Neural cell (in vitro differentiated cells): ENCODE results near the gene ARL2. TPM values are rescaled to one million over a fixed set of nuclear protein-coding genes. Genes with fewer than 3 reads are reported as not detected.

ENCODE experiments used
- H2AFZ ChIP-seq: fragments of 200-600, 300-800 bp; sonication (generic), shearing (Covaris generic); 2 replicates; pipeline ENCODE4 v1.6.0; 2014; ENCODE audit warnings: low read depth, mild to moderate bottlenecking, antibody characterized with exemption, low read length, moderate library complexity
- H3F3A ChIP-seq: fragments of 200-600 bp; shearing (Covaris generic); 2 replicates; pipeline ENCODE4 v1.6.1; 2016; ENCODE audit warnings: mild to moderate bottlenecking, moderate library complexity, mixed read lengths, antibody characterized with exemption, low read length; ENCODE audit not compliant: insufficient read depth, poor library complexity, severe bottlenecking
- H3K27ac ChIP-seq: fragments of 200-600, 300-800 bp; sonication (generic), shearing (Covaris generic); 2 replicates; pipeline ENCODE4 v1.5.1; 2014; ENCODE audit warnings: mild to moderate bottlenecking, low read length, moderate library complexity
- H3K27me3 ChIP-seq: fragments of 300-800, 200-600 bp; sonication (generic), shearing (Covaris generic); 2 replicates; pipeline ENCODE4 v1.6.0; 2014; ENCODE audit warnings: mild to moderate bottlenecking, low read depth, low read length, moderate library complexity; ENCODE audit not compliant: insufficient read depth
- H3K36me3 ChIP-seq: fragments of 300-800, 200-600 bp; sonication (generic), shearing (Covaris generic); 2 replicates; pipeline ENCODE4 v1.5.1; 2014; ENCODE audit warnings: mild to moderate bottlenecking, antibody characterized with exemption, low read length, moderate library complexity; ENCODE audit not compliant: insufficient read depth
- H3K4me2 ChIP-seq: fragments of 300-800, 200-600 bp; sonication (generic), shearing (Covaris generic); 2 replicates; pipeline ENCODE4 v1.6.0; 2014; ENCODE audit warnings: mild to moderate bottlenecking, low read length
- H3K4me3 ChIP-seq: fragments of 300-800, 200-600 bp; sonication (generic), shearing (Covaris generic); 2 replicates; pipeline ENCODE4 v1.5.1; 2014; ENCODE audit warnings: mild to moderate bottlenecking, low read length, moderate library complexity
- H3K79me2 ChIP-seq: fragments of 200-600 bp; shearing (Covaris generic); replicated peaks from 2 replicates; pipeline ENCODE4 v1.6.0; 2014; ENCODE audit warnings: mild to moderate bottlenecking, low read length, moderate library complexity; ENCODE audit not compliant: insufficient read depth
- H3K9ac ChIP-seq: fragments of 300-800, 200-600 bp; sonication (generic), shearing (Covaris generic); 2 replicates; pipeline ENCODE4 v1.6.1; 2016; ENCODE audit warnings: mild to moderate bottlenecking, low read length, mixed read lengths
- H3K9me2 ChIP-seq: fragments of 200-600 bp; shearing (Covaris generic); 2 replicates; pipeline ENCODE4 v1.6.1; 2016; ENCODE audit warnings: mild to moderate bottlenecking, low read length, mixed read lengths; ENCODE audit not compliant: insufficient read depth
- H3K9me3 ChIP-seq: fragments of 200-600, 300-800 bp; sonication (generic), shearing (Covaris generic); 2 replicates; pipeline ENCODE4 v1.6.1; 2016; ENCODE audit warnings: mild to moderate bottlenecking, mixed run types, low read length, moderate library complexity, mixed read lengths
- H4K20me1 ChIP-seq: fragments of 200-600 bp; shearing (Covaris generic); 2 replicates; pipeline ENCODE4 v1.6.1; 2016; ENCODE audit warnings: mild to moderate bottlenecking, mixed run types; ENCODE audit not compliant: insufficient read depth
- CTCF ChIP-seq: fragments of 450-650 bp; IDR thresholded peaks from 2 replicates; pipeline ENCODE4 v1.5.1; 2014; ENCODE audit warnings: antibody characterized with exemption, mild to moderate bottlenecking, moderate library complexity; ENCODE audit not compliant: poor library complexity, severe bottlenecking
- EP300 ChIP-seq: fragments of 450-650 bp; conservative IDR thresholded peaks from 2 replicates; pipeline ENCODE4 v1.6.1; 2014; ENCODE audit warnings: antibody characterized with exemption, mild to moderate bottlenecking, moderate library complexity; ENCODE audit not compliant: poor library complexity, severe bottlenecking
- EZH2 ChIP-seq: fragments of 200-600, 300-800 bp; shearing (Covaris generic), sonication (generic); IDR thresholded peaks from 2 replicates; pipeline ENCODE4 v1.6.1; 2014; ENCODE audit warnings: antibody characterized with exemption, low read length, borderline replicate concordance, mild to moderate bottlenecking; ENCODE audit not compliant: insufficient read depth, poor library complexity, severe bottlenecking
- MXI1 ChIP-seq: fragments of 450-650 bp; conservative IDR thresholded peaks from 2 replicates; pipeline ENCODE4 v1.6.1; 2014; ENCODE audit warnings: antibody characterized with exemption, mild to moderate bottlenecking; ENCODE audit not compliant: poor library complexity, severe bottlenecking
- POLR2AphosphoS5 ChIP-seq: IDR thresholded peaks from 2 replicates; pipeline ENCODE4 v1.6.1; 2012
- RAD21 ChIP-seq: fragments of 450-650 bp; conservative IDR thresholded peaks from 2 replicates; pipeline ENCODE4 v1.6.1; 2014; ENCODE audit warnings: antibody characterized with exemption, mild to moderate bottlenecking, moderate library complexity
- REST ChIP-seq: IDR thresholded peaks from 2 replicates; pipeline ENCODE4 v1.6.1; 2012; ENCODE audit warnings: borderline replicate concordance
- SMC3 ChIP-seq: fragments of 450-650 bp; conservative IDR thresholded peaks from 2 replicates; pipeline ENCODE4 v1.6.1; 2014; ENCODE audit warnings: antibody characterized with exemption, mild to moderate bottlenecking, moderate library complexity; ENCODE audit not compliant: poor library complexity
- TAF1 ChIP-seq: IDR thresholded peaks from 2 replicates; pipeline ENCODE4 v1.6.1; 2012; ENCODE audit warnings: low read depth
- polyA plus RNA-seq: library from polyadenylated mRNA; depleted of rRNA; stranded (reverse); fragments of >200 nt; gene quantifications from 2 replicates; pipeline ENCODE4 v1.2.3, GENCODE V29; 2014

The ARL2 gene
- polyA plus RNA-seq, 1 donor from 2014 or later, result 158 TPM

DNA sequence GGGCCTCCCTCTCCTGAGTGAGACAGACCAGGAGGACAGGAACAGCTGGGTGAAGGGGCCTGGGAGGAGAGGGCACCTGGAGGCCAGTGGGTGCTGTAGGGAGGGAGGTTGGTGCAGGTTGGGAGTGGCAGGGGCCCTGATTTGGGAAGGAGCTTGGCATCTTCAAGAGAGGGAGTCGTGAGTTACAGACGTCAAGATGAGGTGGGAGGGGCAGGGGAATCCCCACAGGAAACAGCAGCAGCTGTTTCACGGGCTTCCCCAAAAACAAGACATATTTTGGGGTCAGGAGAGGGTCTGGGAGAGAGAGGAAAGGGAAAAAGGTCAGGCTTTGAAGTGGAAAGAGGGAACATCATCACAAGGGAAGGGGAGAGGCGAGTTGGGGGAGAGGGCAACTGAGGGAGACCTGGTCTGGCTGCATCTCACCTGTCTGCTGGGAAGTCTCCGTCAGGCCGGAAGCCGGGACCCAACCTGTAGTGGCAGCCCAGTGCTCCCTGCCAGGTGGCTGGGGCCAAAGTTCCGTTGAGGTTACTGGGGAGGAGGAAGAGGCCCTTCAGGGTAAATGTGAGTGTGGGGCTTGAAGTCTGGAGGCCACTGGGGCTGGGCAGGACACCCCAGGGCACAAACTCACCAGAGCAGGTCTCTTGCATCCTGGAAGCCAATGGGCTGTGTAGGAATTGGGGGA is 40.0 kb downstream of the ARL2 start:
- no peak for TF ChIP-seq CTCF
- TF ChIP-seq MXI1, result no peak
- TF ChIP-seq RAD21, result no peak
- TF ChIP-seq POLR2AphosphoS5, result no peak
- TF ChIP-seq EZH2, result no peak
- TF ChIP-seq REST, result no peak
- no peak for TF ChIP-seq TAF1
- no peak for TF ChIP-seq EP300
- no peak for TF ChIP-seq SMC3
- H3K27ac ChIP-seq, result no peak overlapping the region
- no peaks in the 10 kb centered on the region for H3K36me3 ChIP-seq
- H3K4me3 ChIP-seq, result no peak overlapping the region
- no peak overlapping the region for H2AFZ ChIP-seq
- H3K9me3 ChIP-seq, result no peaks in the 10 kb centered on the region
- no peak overlapping the region for H3K4me2 ChIP-seq
- no peaks in the 10 kb centered on the region for H3K9me2 ChIP-seq
- no peaks in the 10 kb centered on the region for H3F3A ChIP-seq
- no peaks in the 10 kb centered on the region for H3K27me3 ChIP-seq
- H3K9ac ChIP-seq, result no peak overlapping the region
- H3K79me2 ChIP-seq, result no peaks in the 10 kb centered on the region
- H4K20me1 ChIP-seq, result no peaks in the 10 kb centered on the region

GRCh38 chr11:65055538-65055937 is 41.6 kb downstream of the ARL2 start:
- Histone ChIP-seq H3F3A (no peaks in the 10 kb centered on the region), H3K9me2 (no peaks in the 10 kb centered on the region), H2AFZ (no peak overlapping the region), H3K36me3 (no peaks in the 10 kb centered on the region), H3K27me3 (no peaks in the 10 kb centered on the region), H3K4me3 (no peak overlapping the region), H4K20me1 (no peaks in the 10 kb centered on the region), H3K9ac (no peak overlapping the region), H3K79me2 (no peaks in the 10 kb centered on the region), H3K9me3 (no peaks in the 10 kb centered on the region), H3K4me2 (no peak overlapping the region), H3K27ac (no peak overlapping the region)
- TF ChIP-seq EZH2 (no peak), RAD21 (no peak), CTCF (no peak), REST (no peak), EP300 (no peak), SMC3 (no peak), TAF1 (no peak), POLR2AphosphoS5 (no peak), MXI1 (no peak)
